GM11168 (cell line): ENCODE data around the gene TBC1D22B.

Experiments used
- in situ Hi-C: fragments of 300-500 bp; cut with MboI; formaldehyde crosslinking; loops from one replicate; pipeline ENCODE4 v1.12.0; 2022; ENCODE audit warnings: low sequenced_read_pairs; ENCODE audit not compliant: unreplicated experiment

The TBC1D22B gene

GRCh38 chr6:37260444-37260843 is 2.9 kb downstream of the TBC1D22B start:
- in situ Hi-C loops = no loop called here

- in situ Hi-C loops = no loop called here
These were observed 3.6 kb downstream of the TBC1D22B start for GRCh38 chr6:37261198-37261597.

- in situ Hi-C loops = no loop called here
These were observed 5.0 kb downstream of the TBC1D22B start for GRCh38 chr6:37262446-37263026.

- in situ Hi-C loops = no loop called here
These were observed 7.4 kb downstream of the TBC1D22B start for GRCh38 chr6:37265001-37265400.

DNA sequence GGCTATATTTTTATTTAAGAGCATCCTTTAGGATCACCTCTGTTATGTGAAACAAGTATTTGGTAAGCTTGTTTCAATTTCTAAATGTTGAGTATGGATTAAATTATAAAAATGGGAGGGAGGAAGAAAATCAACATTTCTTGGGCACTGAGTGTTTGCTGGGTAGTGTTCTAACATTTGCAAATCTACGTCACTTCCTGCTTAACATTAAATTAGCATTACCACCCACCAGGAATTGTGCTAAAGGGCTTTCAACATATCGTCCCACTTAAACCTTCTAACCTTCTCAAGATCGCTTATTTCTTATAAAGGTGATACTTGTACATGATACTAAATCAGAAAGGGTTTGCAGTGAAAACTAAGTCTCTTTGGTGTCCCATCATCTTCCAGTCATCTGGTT is 8.3 kb downstream of the TBC1D22B start:
- in situ Hi-C loops = no loop called here

DNA sequence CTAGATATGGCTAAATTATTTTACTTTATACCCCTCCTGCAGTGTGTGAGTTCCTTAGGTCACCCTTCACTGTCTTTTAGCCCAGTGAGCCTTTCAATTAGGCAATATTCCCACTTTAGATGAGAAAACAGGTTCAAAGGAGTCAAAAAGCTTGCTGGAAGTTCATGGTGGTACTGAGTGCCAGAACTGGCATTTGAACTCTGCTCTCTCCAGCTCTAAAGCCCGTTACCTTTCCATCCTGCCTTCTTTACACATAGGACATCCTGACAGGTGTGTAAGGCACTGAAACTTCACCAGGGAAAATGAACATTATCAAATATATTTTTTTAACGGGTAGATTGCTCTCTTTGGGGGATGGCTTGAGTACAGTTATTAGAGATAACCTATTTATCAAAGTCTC is 11.5 kb downstream of the TBC1D22B start:
- in situ Hi-C loops = no loop called here

- in situ Hi-C loops = no loop called here
These were observed 15.4 kb downstream of the TBC1D22B start for GRCh38 chr6:37272834-37273566.

- in situ Hi-C loops = no loop called here
These were observed 16.1 kb downstream of the TBC1D22B start for GRCh38 chr6:37273690-37274089.

DNA sequence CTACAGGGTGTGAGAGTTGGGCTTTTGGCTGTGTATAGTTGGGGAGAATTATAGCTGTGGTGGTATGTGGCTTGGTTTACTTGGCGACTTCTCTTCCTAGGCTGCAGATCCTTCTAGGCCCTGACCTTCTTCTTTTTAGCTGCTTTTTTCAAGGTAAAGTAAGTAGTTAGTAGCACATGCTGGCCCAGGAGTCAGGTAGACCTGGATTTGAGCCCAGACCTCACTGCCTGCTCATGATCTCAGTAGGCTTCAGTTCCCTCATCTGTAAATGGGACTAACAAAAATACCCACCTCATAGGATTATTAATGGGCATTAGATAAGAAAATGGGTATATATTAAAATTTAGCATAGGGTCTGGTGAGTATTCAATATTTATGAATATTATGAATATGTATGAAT is 17.8 kb downstream of the TBC1D22B start:
- in situ Hi-C loops = no loop called here

DNA sequence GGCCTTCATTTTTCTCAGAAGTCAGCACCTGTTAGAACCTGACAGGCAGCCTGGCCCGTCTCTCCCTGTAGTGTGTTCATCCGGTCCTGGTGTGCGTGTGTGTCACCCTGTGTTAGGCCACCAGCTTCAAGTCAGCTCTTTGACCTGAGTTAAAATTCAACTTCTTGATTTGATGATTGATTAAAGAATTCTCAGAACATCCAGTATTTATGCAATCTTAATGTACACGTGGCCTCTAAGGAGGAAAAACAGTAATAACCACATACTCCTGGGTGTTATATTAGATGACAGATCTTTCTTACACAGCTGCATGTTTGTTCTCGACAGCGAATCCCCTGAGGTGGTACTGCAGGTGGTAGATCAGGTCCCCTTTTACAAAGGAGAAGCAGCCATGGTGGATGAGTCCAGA is 19.4 kb downstream of the TBC1D22B start:
- in situ Hi-C loops = no loop called here

DNA sequence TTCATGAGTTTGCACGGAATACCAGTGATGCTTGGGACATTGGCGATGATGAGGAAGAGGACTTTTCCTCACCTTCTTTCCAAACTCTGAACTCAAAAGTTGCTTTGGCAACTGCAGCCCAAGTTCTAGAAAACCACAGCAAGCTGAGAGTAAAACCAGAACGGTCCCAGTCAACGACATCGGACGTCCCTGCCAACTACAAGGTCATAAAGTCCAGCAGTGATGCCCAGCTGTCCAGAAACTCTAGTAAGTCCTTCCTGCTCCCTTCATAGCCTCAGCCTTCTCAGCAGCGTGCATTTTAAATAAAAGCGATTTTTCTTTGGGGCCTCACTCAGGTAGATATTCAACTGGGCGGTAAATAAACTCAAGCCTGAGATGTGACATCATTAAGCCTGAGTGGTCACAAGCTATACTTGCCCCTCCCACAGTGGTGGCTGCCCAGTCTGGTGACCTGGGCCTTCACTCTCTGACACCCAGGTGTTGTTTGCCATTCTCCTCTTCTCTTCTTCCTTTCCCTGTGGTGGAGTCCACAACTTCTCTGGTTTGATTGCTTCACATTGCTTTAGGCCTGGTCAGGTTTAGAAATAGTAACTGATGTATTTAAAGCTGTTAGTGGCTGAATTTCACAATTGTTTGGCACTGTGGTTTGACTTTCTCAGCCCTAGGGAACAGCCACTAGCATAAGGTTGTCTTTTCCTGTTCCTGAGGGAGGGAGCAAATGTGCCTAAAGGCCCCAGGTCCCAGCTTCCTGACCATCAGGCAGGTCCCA is 22.0 kb downstream of the TBC1D22B start:
- in situ Hi-C loops = no loop called here

- in situ Hi-C loops = no loop called here
These were observed 22.8 kb downstream of the TBC1D22B start for GRCh38 chr6:37280162-37280887.

- in situ Hi-C loops = no loop called here
These were observed 24.8 kb downstream of the TBC1D22B start for GRCh38 chr6:37282371-37282770.

DNA sequence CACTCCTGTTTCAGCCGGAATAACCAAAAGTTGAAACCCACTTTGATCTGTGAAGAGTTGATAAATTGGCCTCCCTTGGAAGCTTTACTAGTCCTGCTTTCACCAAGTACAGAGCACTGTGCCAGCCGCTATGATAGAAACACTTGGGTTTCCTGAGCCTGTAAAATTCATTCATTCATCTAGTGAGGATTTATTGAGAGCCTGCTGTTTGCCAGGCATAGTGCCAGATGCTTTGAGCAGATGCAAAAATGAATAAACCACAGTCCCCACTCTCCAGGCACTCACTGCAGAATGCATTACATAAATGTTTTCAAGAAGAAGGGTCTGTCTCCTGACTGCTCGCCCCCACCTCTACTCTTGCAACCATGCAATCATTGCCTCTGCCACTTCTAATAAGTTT is 25.7 kb downstream of the TBC1D22B start:
- in situ Hi-C loops = no loop called here

GRCh38 chr6:37283671-37284151 is 26.1 kb downstream of the TBC1D22B start:
- in situ Hi-C loops = no loop called here

- in situ Hi-C loops = no loop called here
These were observed 27.2 kb downstream of the TBC1D22B start for GRCh38 chr6:37284781-37285180.

- in situ Hi-C loops = no loop called here
These were observed 28.3 kb downstream of the TBC1D22B start for GRCh38 chr6:37285861-37286311.

GRCh38 chr6:37287519-37288157 is 30.1 kb downstream of the TBC1D22B start:
- in situ Hi-C loops = no loop called here

DNA sequence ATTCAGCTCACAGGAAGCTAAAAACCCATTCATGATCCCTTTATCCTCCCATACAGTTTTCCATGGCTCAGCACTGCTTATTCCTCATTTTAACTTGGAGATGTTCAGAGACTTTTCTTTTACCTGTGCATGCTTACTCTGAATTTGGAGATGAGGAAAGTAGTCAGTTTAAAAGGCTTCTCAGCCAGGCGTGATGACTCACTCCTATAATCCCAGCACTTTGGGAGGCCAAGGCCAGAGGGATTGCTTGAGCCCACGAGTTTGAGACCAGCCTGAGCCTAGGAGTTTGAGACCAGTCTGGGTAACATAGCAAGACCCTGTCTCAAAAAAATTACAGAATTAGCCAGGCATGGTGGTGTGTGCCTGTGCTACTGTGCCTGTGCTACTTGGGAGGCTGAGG is 30.7 kb downstream of the TBC1D22B start:
- in situ Hi-C loops = no loop called here

GRCh38 chr6:37289931-37290330 is 32.4 kb downstream of the TBC1D22B start:
- in situ Hi-C loops = no loop called here
